Neural progenitor cell (in vitro differentiated cells): ENCODE data around the gene RMP24.

Experiments
- DNase-seq: peaks from one replicate; pipeline ENCODE4 v3.0.0-alpha.2; 2016; ENCODE audit warnings: low spot score
- H2AFZ ChIP-seq: fragments of 200-600 bp; sonication (generic); replicated peaks from 2 replicates; pipeline ENCODE4 v1.6.1; 2016; ENCODE audit warnings: antibody characterized with exemption
- H3F3A ChIP-seq: fragments of 200-600 bp; sonication (generic); 2 replicates; pipeline ENCODE4 v1.6.1; 2016; ENCODE audit warnings: antibody characterized with exemption, low read depth
- H3K27ac ChIP-seq: fragments of 200-600 bp; sonication (generic); 2 replicates; pipeline ENCODE4 v1.5.1; 2016; ENCODE audit warnings: mild to moderate bottlenecking
- H3K27me3 ChIP-seq: fragments of 200-600 bp; sonication (generic); 2 replicates; pipeline ENCODE4 v1.6.1; 2016; ENCODE audit warnings: mild to moderate bottlenecking, moderate library complexity
- H3K36me3 ChIP-seq: fragments of 200-600 bp; sonication (generic); 2 replicates; pipeline ENCODE4 v1.5.1; 2016
- H3K4me1 ChIP-seq: fragments of 200-600 bp; sonication (generic); 2 replicates; pipeline ENCODE4 v1.6.1; 2016; ENCODE audit warnings: mixed run types
- H3K4me2 ChIP-seq: fragments of 200-600 bp; sonication (generic); 2 replicates; pipeline ENCODE4 v1.6.1; 2016
- H3K4me3 ChIP-seq: fragments of 200-600 bp; sonication (generic); 2 replicates; pipeline ENCODE4 v1.5.1; 2016
- H3K79me2 ChIP-seq: fragments of 200-600 bp; sonication (generic); 2 replicates; pipeline ENCODE4 v1.6.1; 2016; ENCODE audit warnings: low read depth
- H3K9ac ChIP-seq: fragments of 200-600 bp; sonication (generic); 2 replicates; pipeline ENCODE4 v1.6.1; 2016
- H3K9me3 ChIP-seq: fragments of 200-600 bp; sonication (generic); 2 replicates; pipeline ENCODE4 v1.5.1; 2016; ENCODE audit warnings: low read depth
- H4K20me1 ChIP-seq: fragments of 200-600 bp; sonication (generic); 2 replicates; pipeline ENCODE4 v1.6.1; 2016; ENCODE audit warnings: low read depth
- H3K27ac Mint-ChIP-seq: 3 replicates; pipeline ENCODE4 v1.8.0; 2021; ENCODE audit warnings: mixed read lengths
- H3K27me3 Mint-ChIP-seq: 2 replicates; pipeline ENCODE4 v1.8.0; 2022; ENCODE audit warnings: low read depth, mild to moderate bottlenecking, inconsistent platforms, moderate library complexity, mixed read lengths; ENCODE audit not compliant: insufficient read depth
- H3K36me3 Mint-ChIP-seq: 3 replicates; pipeline ENCODE4 v1.8.0; 2021; ENCODE audit warnings: mixed read lengths
- H3K4me1 Mint-ChIP-seq: 3 replicates; pipeline ENCODE4 v1.8.0; 2021; ENCODE audit warnings: mixed read lengths
- H3K4me3 Mint-ChIP-seq: 3 replicates; pipeline ENCODE4 v1.8.0; 2021; ENCODE audit warnings: mild to moderate bottlenecking, moderate library complexity, mixed read lengths
- H3K9me3 Mint-ChIP-seq: 3 replicates; pipeline ENCODE4 v1.8.0; 2020; ENCODE audit warnings: mixed read lengths
- CTCF ChIP-seq: fragments of 200-600 bp; sonication (generic); IDR thresholded peaks from 2 replicates; pipeline ENCODE4 v1.5.1; 2017; ENCODE audit warnings: antibody characterized with exemption, mild to moderate bottlenecking
- EZH2 ChIP-seq: fragments of 200-600 bp; sonication (generic); IDR thresholded peaks from 2 replicates; pipeline ENCODE4 v1.6.1; 2017; ENCODE audit warnings: antibody characterized with exemption, mild to moderate bottlenecking, moderate library complexity
- EZH2phosphoT487 ChIP-seq: fragments of 200-600 bp; sonication (generic); IDR thresholded peaks from 2 replicates; pipeline ENCODE4 v1.6.1; 2017; ENCODE audit warnings: antibody characterized with exemption

RMP24 gene

GRCh38 chr18:35936951-35937350 is 35.5 kb upstream of the RMP24 start:
- Mint-ChIP-seq H3K9me3 (peaks cover 2% of the 10 kb centered on the region), H3K27me3 (peaks cover 7% of the 10 kb centered on the region), H3K4me1 (peaks cover 5% of the 10 kb centered on the region), H3K4me3 (no peak overlapping the region), H3K27ac (no peak overlapping the region), H3K36me3 (no peaks in the 10 kb centered on the region)
- Histone ChIP-seq H3K4me2 (no peak overlapping the region), H3K9me3 (no peaks in the 10 kb centered on the region), H4K20me1 (no peaks in the 10 kb centered on the region), H3K4me1 (no peaks in the 10 kb centered on the region), H3K27ac (no peak overlapping the region), H3K36me3 (no peaks in the 10 kb centered on the region), H3K9ac (no peak overlapping the region), H3K4me3 (no peak overlapping the region), H3K27me3 (no peaks in the 10 kb centered on the region), H3K79me2 (no peaks in the 10 kb centered on the region), H3F3A (no peaks in the 10 kb centered on the region), H2AFZ (no peak overlapping the region)
- TF ChIP-seq EZH2 = no peak
- no peak for TF ChIP-seq CTCF
- TF ChIP-seq EZH2phosphoT487 = no peak
- no peak for DNase-seq

GRCh38 chr18:35938158-35938557 is 34.3 kb upstream of the RMP24 start:
- Mint-ChIP-seq H3K27me3 (peaks cover 7% of the 10 kb centered on the region), H3K4me3 (no peak overlapping the region), H3K27ac (no peak overlapping the region), H3K9me3 (peaks cover 2% of the 10 kb centered on the region), H3K36me3 (no peaks in the 10 kb centered on the region), H3K4me1 (peaks cover 5% of the 10 kb centered on the region)
- Histone ChIP-seq H3K4me1 (no peaks in the 10 kb centered on the region), H3K36me3 (no peaks in the 10 kb centered on the region), H3K9me3 (no peaks in the 10 kb centered on the region), H3K9ac (no peak overlapping the region), H3K27ac (no peak overlapping the region), H3K79me2 (no peaks in the 10 kb centered on the region), H2AFZ (no peak overlapping the region), H4K20me1 (no peaks in the 10 kb centered on the region), H3K4me3 (no peak overlapping the region), H3F3A (no peaks in the 10 kb centered on the region), H3K4me2 (no peak overlapping the region), H3K27me3 (no peaks in the 10 kb centered on the region)
- TF ChIP-seq EZH2phosphoT487 (no peak), CTCF (no peak), EZH2 (no peak)
- no peak for DNase-seq

- Mint-ChIP-seq H3K36me3 (no peaks in the 10 kb centered on the region), H3K27ac (no peak overlapping the region), H3K4me3 (no peak overlapping the region), H3K27me3 (peaks cover 7% of the 10 kb centered on the region), H3K9me3 (peaks cover 2% of the 10 kb centered on the region), H3K4me1 (peaks cover 5% of the 10 kb centered on the region)
- no peak overlapping the region for H3K4me2 ChIP-seq
- no peaks in the 10 kb centered on the region for H3K4me1 ChIP-seq
- H3K9ac ChIP-seq = no peak overlapping the region
- H3K36me3 ChIP-seq = no peaks in the 10 kb centered on the region
- no peak overlapping the region for H2AFZ ChIP-seq
- H3K4me3 ChIP-seq = no peak overlapping the region
- no peaks in the 10 kb centered on the region for H3K27me3 ChIP-seq
- no peaks in the 10 kb centered on the region for H3F3A ChIP-seq
- no peaks in the 10 kb centered on the region for H4K20me1 ChIP-seq
- H3K79me2 ChIP-seq = no peaks in the 10 kb centered on the region
- H3K9me3 ChIP-seq = no peaks in the 10 kb centered on the region
- TF ChIP-seq EZH2 (no peak), EZH2phosphoT487 (no peak), CTCF (no peak)
- H3K27ac ChIP-seq = no peak overlapping the region
- DNase-seq = no peak
These were observed 33.9 kb upstream of the RMP24 start for GRCh38 chr18:35938562-35938961.
